ENCODE data around the gene HAUS7. TPM values are rescaled to one million over a fixed set of nuclear protein-coding genes. Genes with fewer than 3 reads are reported as not detected.

Gene HAUS7
- total RNA-seq, 6 donors from 2014 or later = 3.7 to 61.8 (median 23.0) TPM

DNA sequence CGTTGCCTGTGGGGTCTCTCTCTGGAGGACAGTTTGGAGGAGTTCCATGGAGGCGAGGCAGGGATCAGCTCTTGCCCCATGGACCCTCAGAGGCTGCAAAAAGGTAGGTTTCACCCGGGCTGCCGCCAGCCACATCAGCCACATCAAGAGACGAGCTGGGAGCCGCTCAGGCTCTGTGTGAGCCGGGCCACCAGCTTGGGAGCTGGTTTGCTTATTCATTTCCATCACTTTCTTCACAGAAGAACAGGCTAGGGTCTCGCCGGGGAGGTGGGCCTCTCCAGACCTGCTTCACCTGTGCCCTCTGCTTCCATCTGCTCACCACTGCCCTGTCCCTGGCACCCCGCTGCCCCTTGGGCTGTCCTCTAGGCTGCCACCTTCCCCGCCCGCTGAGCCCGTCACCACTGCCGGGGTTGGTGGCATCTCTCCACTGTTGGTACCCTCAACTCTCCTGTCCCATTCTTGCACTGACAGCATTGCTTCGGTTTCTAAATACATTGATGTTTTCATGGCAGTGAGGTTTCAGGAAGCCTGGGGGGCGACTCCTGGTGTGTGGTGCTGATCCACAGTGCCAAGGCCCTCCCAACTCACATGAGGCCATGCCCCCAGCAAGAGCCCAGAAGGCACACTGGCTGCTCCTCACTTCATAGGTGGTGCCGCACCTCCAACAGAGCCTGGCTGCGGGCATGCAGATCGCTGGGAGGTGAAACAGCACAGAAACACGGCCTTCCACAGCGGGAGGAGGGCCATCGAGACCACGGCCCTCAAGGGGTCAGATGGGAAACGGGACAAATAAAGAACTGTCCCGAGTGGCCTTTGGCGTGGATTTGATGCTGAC, 20.0 kb downstream of the HAUS7 start:
- 89 to 99% methylated on average over 16 to 24 of the region's 26 CpGs for WGBS, 2 donors
- no peaks in the 10 kb centered on the region for H3K4me1 ChIP-seq
- H3K36me3 ChIP-seq = peaks cover 0 to 24% (median 9%) of the 10 kb centered on the region in 4 donors
- TF ChIP-seq POLR2A (IDR thresholded peaks at IDR 0.05) (no peak), POLR2AphosphoS5 (IDR thresholded peaks at IDR 0.05) (no peak), EP300 (IDR thresholded peaks at IDR 0.05) (no peak)
- TF ChIP-seq, protein P1, sequence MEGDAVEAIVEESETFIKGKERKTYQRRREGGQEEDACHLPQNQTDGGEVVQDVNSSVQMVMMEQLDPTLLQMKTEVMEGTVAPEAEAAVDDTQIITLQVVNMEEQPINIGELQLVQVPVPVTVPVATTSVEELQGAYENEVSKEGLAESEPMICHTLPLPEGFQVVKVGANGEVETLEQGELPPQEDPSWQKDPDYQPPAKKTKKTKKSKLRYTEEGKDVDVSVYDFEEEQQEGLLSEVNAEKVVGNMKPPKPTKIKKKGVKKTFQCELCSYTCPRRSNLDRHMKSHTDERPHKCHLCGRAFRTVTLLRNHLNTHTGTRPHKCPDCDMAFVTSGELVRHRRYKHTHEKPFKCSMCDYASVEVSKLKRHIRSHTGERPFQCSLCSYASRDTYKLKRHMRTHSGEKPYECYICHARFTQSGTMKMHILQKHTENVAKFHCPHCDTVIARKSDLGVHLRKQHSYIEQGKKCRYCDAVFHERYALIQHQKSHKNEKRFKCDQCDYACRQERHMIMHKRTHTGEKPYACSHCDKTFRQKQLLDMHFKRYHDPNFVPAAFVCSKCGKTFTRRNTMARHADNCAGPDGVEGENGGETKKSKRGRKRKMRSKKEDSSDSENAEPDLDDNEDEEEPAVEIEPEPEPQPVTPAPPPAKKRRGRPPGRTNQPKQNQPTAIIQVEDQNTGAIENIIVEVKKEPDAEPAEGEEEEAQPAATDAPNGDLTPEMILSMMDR (IDR thresholded peaks at IDR 0.05) = no peak
- ATAC-seq (ENCODE audit: low FRiP score in 2 of 2) = no peak
- H3K4me3 ChIP-seq = no peak overlapping the region
- H3K27me3 ChIP-seq = no peaks in the 10 kb centered on the region
- DNase-seq = no peak
- H3K9me3 ChIP-seq = no peaks in the 10 kb centered on the region
- no peak overlapping the region for H3K27ac ChIP-seq

DNA sequence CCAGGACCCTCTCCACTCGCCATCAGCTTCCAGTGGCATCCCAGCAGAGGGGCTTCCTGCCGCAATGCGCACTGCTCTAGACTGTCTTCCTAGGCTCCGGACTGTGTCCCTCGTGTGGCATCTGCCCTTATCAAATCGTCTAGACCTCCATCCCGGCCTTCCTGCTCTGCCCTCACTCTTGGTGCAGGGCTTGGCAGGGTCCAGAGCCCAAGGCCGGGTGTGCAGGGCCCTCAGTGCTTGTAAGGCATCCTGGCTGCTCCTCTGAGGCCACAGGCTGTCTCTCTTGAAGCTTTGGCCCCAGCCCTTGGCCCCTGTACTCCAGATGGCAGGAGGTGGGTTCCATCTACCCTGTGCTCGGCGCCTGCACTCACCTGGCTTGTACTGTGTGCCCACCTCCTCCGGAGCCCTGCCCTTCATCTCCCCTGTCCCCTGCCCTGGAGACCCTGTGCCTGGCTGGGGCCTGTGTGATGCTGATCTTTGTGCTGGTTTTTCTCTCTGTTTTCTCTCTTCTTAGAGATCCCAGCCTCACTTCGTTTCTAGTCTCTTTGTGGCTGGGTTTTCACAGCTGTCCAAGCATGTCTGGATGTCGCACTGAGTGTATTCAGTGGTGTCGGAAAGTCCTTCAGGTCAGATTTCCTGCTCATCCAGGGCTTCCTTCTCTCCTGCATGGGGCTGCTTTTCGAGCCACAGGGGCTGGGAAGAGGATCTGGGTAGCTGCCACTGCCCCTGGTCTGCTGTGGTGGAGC, 20.8 kb downstream of the HAUS7 start:
- no peaks in the 10 kb centered on the region for H3K27me3 ChIP-seq
- 80 to 98% methylated on average over 5 to 15 of the region's 15 CpGs for WGBS, 2 donors
- ATAC-seq (ENCODE audit: low FRiP score in 2 of 2) (no peak), DNase-seq (no peak)
- peaks cover 0 to 16% (median 7%) of the 10 kb centered on the region in 4 donors for H3K36me3 ChIP-seq
- no peaks in the 10 kb centered on the region for H3K4me1 ChIP-seq
- no peaks in the 10 kb centered on the region for H3K9me3 ChIP-seq
- no peak overlapping the region for H3K27ac ChIP-seq
- TF ChIP-seq POLR2AphosphoS5 (IDR thresholded peaks at IDR 0.05) = no peak
- TF ChIP-seq, protein P1 (IDR thresholded peaks at IDR 0.05) = no peak
- H3K4me3 ChIP-seq = no peak overlapping the region

DNA sequence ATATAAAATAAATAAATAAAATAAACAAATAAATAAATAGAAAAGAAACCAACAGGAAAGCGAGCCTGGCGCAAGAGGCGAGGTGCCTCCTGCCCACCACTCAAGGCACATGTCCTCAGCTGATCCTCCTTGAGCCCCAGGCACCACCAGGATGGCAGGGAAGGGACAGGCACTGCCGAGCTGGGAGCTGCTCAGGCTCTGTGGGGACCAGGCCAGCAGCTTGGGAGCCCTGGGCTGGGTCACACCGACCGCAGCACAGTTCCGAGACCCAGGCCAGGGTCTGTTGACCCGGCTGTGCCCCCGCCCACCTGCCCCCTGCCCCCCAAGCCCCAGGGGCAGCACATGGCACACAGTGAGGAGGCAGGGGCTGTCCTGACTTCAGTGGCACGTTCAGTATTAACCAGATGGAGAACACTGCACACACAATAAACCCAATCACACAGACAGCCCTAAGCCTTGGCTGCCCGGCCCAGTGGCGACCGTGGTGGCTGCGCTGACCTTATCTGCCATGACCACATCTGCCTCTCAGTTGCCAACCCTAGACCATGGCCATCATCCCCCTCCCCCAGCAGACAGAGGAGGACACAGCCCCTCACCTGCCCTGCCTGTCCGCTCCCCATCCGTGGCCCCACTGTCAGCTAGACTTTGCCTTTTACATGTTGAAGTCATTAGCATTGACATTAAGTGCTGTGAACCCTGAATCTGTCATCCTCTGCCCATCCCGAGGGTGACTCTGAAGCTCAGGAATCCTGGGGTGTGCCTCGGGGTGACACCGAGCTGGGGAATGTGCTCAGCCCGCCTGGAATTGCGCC, 21.6 kb downstream of the HAUS7 start:
- H3K27ac ChIP-seq = no peak overlapping the region
- no peak overlapping the region for H3K4me3 ChIP-seq
- H3K36me3 ChIP-seq = peaks cover 0 to 9% (median 5%) of the 10 kb centered on the region in 4 donors
- H3K4me1 ChIP-seq = no peaks in the 10 kb centered on the region
- WGBS, 2 donors = 93 to 96% methylated on average over 4 to 21 of the region's 21 CpGs
- ATAC-seq (ENCODE audit: low FRiP score in 2 of 2) = no peak
- TF ChIP-seq, protein P1 (IDR thresholded peaks at IDR 0.05) = no peak
- TF ChIP-seq POLR2A (IDR thresholded peaks at IDR 0.05) (no peak), POLR2AphosphoS5 (IDR thresholded peaks at IDR 0.05) (no peak)
- no peaks in the 10 kb centered on the region for H3K9me3 ChIP-seq
- H3K27me3 ChIP-seq = no peaks in the 10 kb centered on the region
- no peak for DNase-seq

DNA sequence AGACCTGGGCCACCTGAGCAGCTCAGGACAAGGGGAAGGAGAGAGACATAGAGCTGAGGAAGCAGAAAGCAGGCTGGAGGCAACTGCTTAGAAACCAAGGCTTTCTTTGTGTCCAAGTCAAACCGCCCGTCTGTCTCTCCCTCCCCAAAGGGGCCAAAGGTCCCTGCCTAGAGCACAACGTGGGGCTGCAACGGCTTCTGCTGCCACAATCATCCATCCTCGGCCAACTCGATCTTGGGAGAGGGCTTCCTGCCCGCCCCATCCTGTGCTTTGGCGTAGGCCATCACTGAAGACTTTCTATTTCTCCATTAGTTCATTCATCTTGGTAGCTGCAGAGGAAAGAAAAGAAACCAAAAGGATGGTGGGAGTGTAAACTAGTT, 22.8 kb downstream of the HAUS7 start:
- no peak overlapping the region for H3K4me3 ChIP-seq
- WGBS, 2 donors = 84 to 100% methylated on average over 1 to 8 of the region's 8 CpGs
- TF ChIP-seq, protein P1 (IDR thresholded peaks at IDR 0.05) = no peak
- no peak for TF ChIP-seq POLR2AphosphoS5 (IDR thresholded peaks at IDR 0.05)
- no peak for TF ChIP-seq EP300 (IDR thresholded peaks at IDR 0.05)
- TF ChIP-seq POLR2A (IDR thresholded peaks at IDR 0.05) = no peak
- no peak overlapping the region for H3K27ac ChIP-seq
- no peaks in the 10 kb centered on the region for H3K9me3 ChIP-seq
- no peaks in the 10 kb centered on the region for H3K27me3 ChIP-seq
- no peak for ATAC-seq (ENCODE audit: low FRiP score in 2 of 2)
- DNase-seq = no peak
- peaks cover 0 to 9% (median 5%) of the 10 kb centered on the region in 4 donors for H3K36me3 ChIP-seq
- no peaks in the 10 kb centered on the region for H3K4me1 ChIP-seq
